ENCODE data around the gene CCDC9. TPM values are rescaled to one million over a fixed set of nuclear protein-coding genes. Genes with fewer than 3 reads are reported as not detected.

CCDC9 gene
- total RNA-seq, result 19.2 TPM
- long read RNA-seq, transcript CCDC9-201 (12 exons, 2,093 nt), result major isoform, 8 of 11 reads
- long read RNA-seq, partial matches to known transcripts, result 1 of 11 reads
- long read RNA-seq, other reads (novel, unspliced or antisense), result 2 of 11 reads

- intact Hi-C loops (cut with micrococcal nuclease), result no loop called here
- peak; percentile 65 for ATAC-seq
- DNase-seq, result peak; percentile 97
Measured at GRCh38 chr19:47255879-47256692, at the start of gene CCDC9. Gene CCDC9 (plus strand): TSS chr19:47256525. CDS start chr19:47258401, 1,876 bp downstream.

- DNase-seq (peak; percentile 48), ATAC-seq (peak; percentile 74)
- intact Hi-C loops (cut with micrococcal nuclease), result no loop called here
Measured at GRCh38 chr19:47209319-47210179, 46.8 kb upstream of the CCDC9 start.

GRCh38 chr19:47210180-47210490, 46.2 kb upstream of the CCDC9 start:
- DNase-seq, result no peak
- ATAC-seq, result no peak
- intact Hi-C loops (cut with micrococcal nuclease), result no loop called here

DNA sequence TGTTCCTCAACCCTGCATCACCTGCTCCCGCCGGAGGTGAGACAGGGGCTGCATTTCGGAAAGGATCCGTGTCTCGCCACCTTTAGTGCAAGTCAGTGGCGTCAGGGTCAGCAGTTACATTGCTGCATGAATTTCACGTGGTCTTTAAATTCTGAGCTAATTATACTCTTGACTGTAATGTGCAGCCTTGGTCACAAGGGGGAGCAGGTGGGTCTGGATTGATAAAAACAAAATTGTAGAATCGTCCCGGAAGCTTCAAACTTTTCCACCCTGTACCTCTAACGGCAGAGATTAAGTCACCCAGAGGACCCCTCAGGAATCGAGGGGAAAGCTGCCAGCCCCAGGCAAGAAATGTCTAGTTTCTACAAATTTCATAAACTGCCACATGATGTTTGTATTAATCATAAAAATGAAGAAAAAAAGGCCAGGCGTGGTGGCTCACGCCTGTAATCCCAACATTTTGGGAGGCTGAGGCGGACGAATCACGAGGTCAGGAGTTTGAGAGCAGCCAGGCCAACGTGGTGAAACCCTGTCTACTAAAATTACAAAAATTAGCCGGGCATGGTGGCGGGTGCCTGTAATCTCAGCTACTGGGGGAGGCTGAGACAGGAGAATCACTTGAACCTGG, 45.5 kb upstream of the CCDC9 start:
- intact Hi-C loops (cut with micrococcal nuclease), result no loop called here
- DNase-seq (peak; percentile 64), ATAC-seq (peak; percentile 74)

DNA sequence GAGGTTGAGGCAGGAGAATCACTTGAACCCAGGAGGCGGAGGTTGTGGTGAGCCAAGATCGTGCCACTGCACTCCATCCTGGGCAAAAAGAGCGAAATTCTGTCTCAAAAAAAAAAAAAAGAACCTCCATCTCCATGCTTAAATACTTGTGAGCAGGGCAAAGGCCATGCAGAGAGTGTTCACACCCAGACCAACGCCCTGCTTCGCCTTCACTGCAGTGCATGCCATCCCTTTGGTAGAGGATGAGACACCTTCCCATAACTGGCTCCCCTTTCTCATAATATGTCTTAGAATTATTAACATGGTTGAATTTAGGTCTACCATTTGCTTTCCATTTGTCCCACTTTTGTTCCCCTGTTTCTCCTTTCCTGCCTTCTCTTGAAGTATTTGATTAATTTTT, 40.7 kb upstream of the CCDC9 start:
- ATAC-seq (no peak), DNase-seq (no peak)
- intact Hi-C loops (cut with micrococcal nuclease), result no loop called here

DNA sequence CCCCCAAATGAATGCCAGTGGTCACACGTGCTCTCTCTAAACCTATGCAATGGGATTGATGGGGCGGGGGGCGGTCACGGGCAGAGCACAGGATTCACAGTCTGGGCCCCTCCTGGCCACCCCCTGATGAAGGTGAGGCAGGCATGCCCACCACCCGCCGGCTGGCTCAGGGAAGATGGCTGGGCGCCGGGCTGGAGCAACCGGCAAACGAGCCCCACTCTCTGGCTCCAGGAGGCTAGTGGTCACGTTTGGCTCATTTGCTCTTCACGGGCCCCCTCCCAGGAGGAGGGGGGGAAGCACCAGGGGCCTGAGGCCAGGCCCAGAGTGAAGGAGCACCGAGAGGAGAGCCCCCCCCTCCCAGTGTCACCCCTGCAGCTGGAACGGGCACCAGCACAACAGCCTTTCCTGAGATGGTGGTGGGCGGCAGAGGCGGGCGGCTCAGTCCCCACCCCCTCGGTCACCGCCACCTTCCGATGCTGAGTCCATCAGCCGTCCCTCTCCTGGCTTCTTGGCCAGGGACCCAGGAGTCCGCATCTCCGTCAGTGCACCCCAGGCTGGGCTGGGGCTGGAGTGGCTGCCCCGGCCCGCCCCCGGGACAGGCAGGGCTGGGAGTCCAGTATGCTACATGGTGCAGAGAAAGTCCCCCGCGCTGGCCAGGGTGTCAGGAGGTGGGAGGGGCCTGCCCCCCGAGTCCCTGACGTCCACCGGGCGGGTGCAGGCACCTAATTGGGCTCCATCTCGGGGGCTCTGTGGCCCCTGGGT, 35.1 kb upstream of the CCDC9 start:
- intact Hi-C loops (cut with micrococcal nuclease), result no loop called here
- no peak for ATAC-seq
- no peak for DNase-seq

DNA sequence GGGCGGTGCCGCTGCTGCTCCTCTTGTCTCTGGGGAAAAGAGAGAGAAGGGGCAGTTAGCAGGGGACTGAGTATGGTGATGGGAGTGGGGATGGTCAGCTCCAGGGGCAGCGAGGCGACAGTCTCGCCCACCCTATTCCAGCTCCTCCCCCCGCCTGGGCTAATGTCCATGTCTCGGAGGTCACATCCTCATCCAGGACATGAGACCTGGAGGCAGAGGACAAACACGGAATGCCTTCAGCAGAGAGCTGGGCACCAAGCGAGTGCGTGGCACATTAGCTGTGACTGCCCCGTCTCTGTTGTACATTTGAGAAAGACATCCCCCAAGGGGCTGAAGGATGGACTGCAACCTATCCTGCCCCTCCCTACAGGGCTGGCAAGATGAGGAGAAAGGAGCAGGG, 34.4 kb upstream of the CCDC9 start:
- DNase-seq, result no peak
- intact Hi-C loops (cut with micrococcal nuclease), result no loop called here
- ATAC-seq, result no peak

DNA sequence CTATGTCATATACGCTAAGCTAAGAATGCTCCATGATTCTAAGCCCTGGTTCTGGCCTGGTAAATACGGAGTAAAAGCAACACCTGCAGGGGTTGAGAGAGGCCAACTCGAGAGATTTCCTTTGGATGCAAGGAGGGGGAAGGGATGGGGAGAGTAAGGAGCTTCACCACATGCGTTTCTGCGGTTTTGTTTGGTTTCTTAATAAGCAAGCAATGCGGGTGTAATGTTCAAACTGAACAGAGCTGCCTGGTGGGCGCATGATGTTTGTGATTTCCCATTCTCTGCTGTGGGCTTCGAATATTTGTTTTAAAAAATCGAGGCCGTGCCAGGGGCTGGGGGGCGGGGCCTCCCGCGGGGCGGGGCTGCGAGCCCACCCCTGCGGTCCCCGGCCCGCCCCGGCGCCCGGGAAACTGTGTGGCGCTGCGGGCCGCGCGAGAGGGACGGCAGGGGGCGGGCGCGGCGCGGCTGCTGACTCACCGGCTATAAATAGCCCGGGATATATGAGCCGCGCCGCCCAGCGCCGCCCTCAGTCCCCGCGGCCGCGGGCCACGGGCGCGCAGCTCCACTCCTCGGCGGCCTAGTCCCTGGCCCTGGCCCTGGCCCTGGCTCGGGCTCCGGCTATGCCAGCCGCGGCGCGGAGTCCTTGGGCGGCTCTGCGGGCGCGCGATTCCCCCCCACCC, 30.4 kb upstream of the CCDC9 start:
- ATAC-seq (peak; percentile 67), DNase-seq (peak; percentile 95)
- intact Hi-C loops (cut with micrococcal nuclease), result no loop called here

DNA sequence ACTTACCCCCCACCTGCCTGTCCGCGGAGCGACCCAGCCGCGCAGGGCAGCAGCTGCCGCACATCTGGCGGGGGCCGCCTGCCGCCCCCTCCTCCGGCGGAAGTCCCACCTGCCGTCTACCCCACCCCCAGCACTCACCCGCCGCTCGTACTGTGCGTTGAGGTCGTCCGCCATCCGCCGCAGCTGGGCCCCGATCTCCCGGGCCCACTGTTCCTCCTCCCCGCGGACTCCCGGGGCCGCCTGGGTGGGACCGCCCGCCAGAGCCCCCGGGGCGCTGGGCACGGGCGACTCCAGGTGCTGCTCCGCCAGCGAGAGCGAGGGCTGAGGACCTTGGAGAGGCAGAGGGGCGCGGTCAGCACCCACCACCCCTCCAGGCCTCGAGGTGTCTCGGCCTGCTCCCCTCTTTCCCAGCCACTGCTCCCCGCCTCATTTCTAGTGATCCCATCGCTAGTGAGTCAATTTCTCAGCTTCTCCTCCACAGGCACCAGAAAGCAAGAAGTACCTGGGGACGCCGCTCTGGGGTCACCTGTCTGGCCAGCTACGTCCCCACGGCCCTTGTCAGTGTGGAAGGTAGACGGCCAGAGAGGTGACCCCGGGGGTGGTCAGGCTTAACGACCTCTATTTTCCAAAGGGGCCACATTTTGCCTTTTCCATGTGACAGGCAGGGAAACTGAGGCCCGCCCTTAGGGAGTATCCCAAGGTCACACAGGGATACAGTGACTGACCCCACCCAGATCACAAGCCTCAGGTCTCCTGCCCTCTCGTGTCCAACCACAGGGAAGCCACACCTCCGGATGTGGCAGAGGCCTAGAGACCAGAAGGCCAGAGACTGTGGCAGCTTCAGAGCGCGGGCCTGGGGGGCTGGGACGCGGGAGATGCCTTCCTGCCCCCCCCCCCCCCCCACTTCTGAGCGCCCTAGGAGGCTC, 29.6 kb upstream of the CCDC9 start:
- DNase-seq, result peak; percentile 92
- peak; percentile 80 for ATAC-seq
- intact Hi-C loops (cut with micrococcal nuclease), result no loop called here

- intact Hi-C loops (cut with micrococcal nuclease), result no loop called here
- peak; percentile 91 for DNase-seq
- peak; percentile 67 for ATAC-seq
Measured at GRCh38 chr19:47227352-47228167, 28.8 kb upstream of the CCDC9 start.

GRCh38 chr19:47228168-47228936, 28.0 kb upstream of the CCDC9 start:
- ATAC-seq (peak; percentile 1), DNase-seq (peak; percentile 69)
- intact Hi-C loops (cut with micrococcal nuclease), result no loop called here

DNA sequence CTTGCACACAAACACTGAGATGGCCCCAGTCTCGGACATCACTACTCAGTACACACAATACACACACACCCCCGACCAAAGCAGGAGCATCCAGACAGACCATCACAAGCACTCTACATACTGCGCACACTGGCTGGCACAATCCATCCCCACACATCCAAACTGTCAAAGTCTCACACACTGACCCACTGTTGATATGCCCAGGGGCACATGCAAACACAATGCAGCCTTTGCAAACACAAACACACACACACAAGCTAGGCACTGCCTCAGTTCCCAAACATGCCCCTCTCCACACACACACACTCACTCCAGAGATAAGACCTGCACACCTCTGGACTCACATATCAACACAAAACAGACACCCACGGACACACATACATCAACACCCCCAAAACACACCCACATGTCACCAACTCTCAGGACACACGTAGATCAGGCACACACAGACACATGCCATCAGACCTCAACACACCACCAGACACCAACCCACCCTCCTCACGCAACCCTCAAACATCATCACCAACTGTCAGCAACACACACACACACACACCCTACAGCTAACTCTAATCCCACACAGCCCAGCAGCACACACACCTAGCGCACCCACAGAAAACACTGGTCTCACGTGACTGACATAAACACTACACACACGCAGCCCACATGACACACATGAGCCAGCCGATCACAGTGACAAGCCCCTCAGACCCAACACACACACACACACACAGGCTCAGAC, 27.2 kb upstream of the CCDC9 start:
- DNase-seq, result no peak
- ATAC-seq, result no peak
- intact Hi-C loops (cut with micrococcal nuclease), result no loop called here

DNA sequence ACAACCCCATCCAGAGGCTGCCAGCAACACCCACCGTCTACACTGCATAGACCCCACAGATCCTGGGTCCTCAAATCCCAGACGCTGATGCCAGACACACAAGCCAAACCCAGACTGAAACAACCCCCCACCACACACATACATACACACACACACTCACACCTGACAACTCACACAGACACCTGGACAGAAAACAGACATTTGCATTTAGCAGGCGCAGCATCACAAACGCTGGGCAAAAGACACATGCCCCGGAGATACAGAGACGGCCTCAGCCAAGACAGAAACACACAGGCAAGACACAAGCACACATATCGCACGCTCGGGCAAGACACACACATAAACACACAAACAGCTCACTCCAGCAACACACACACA, 26.7 kb upstream of the CCDC9 start:
- DNase-seq (no peak), ATAC-seq (no peak)
- intact Hi-C loops (cut with micrococcal nuclease), result no loop called here

DNA sequence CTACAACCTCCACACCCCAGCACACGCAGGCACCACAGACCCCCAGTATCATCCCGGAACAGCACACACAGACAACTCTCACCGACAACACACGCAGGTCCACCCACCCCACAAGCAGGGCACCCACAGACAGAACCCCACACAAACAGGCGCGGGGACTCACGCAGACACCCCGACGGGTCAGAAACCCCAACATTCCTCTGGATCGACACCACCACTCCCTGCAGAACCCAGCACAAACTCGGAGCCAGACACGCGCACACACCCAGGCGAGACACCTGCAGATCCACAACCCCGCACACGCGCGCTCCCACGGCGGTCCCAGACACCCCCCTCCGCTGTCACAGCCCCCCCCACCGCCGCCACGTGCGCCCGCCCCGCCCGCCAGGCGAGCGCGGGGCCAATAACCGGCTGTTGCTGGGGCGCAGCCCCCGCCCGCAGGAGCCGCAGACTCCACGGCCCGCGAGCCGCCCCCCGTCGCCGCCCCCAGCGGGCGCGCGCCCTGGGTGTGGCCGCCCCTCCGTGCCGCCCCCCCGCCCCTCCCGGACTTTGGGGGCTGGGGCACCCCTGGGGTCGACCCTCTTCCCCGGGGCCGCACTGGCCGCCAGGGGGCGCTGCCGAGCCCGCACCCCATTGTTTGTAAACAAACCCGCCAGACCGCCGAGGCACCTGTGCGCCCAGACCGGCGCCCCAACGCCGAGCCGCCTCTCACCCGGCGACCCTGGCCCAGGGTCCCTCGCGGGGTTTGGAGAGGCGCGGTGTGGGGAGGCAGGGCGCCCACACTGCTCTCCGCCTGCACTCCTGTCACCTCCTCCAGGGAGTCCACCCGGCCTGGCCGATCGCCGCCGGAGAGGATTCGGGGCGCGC, 26.0 kb upstream of the CCDC9 start:
- no peak for ATAC-seq
- intact Hi-C loops (cut with micrococcal nuclease), result no loop called here
- DNase-seq, result peak; percentile 82

DNA sequence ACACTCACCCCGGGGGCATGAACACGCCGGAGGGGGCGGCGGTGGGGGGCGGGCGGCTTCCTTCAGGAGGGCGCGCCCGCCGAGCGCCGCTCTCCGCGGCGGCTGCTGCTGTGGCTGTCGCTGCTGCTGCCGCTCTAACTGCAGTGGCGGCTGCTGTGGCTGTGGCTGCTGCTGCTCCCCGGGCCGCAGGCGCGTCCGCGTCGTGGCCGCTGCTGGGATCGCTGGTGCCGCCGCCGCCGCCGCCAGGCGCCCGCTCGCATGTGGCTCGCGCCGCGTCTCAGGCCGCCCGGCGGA, 25.5 kb upstream of the CCDC9 start, which contains the start of gene BBC3:
Gene BBC3, minus strand, starts transcription at position 279 of the 294 bp plus-strand sequence. CDS start 2,768 bp downstream, outside the sequence.
- intact Hi-C loops (cut with micrococcal nuclease), result no loop called here
- DNase-seq (no peak), ATAC-seq (no peak)

All from left ventricle myocardium superior (tissue), 1 donor.